ENCODE data around the gene GJC1.

The GJC1 gene

DNA sequence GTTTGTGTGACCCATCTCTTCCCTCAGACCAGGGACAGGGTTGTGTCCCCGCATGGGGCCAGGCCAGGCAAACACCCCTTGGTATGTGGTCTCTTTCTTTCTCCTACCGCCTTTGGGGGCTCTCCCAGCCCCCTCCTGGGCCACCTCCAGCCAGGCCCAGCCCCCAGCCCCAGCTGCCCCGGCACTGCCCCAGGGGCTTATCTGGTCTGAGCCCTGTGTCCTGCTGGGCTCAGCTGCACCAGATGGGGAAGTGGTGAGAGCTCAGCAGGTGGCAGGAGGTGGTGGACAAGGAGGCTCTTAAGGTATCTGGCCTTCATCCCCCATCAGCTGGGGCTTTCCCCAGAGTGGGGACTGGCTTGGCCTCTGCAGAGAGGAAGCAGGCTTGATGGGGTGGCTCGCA lies 62.6 kb downstream of the GJC1 start:
- H2BK5ac ChIP-seq (ENCODE audit: low read depth, low read length, poor library complexity, severe bottlenecking) = no peak overlapping the region
- H3K14ac ChIP-seq (ENCODE audit: low read length in 2 of 2) = no peak overlapping the region
- no peak overlapping the region for H3K23ac ChIP-seq (ENCODE audit: low read length in 2 of 2)
- H3K4me3 ChIP-seq (ENCODE audit: insufficient read depth in 1 of 2, low read depth in 1 of 2, low read length in 2 of 2) = no peak overlapping the region
- no peak overlapping the region for H3K18ac ChIP-seq (ENCODE audit: low read depth in 1 of 2, low read length in 2 of 2)
- peaks cover 0 to 45% of the 10 kb centered on the region in 2 experiments for H3K27me3 ChIP-seq (ENCODE audit: control insufficient read depth in 1 of 2, insufficient read depth in 1 of 2, low read length in 2 of 2)
- H3K4me1 ChIP-seq (ENCODE audit: control insufficient read depth, insufficient read depth, low read depth, low read length) = peaks cover 32% of the 10 kb centered on the region
- no peak overlapping the region for H2AK5ac ChIP-seq (ENCODE audit: low read length, severe bottlenecking)
- no peak overlapping the region for H2BK15ac ChIP-seq (ENCODE audit: low read depth, poor library complexity, severe bottlenecking)
- H2AFZ ChIP-seq (ENCODE audit: low read depth, low read length) = no peak overlapping the region
- no peak overlapping the region for H4K91ac ChIP-seq (ENCODE audit: low read length)
- no peak overlapping the region for H2BK120ac ChIP-seq (ENCODE audit: low read depth, low read length)
- H3K27ac ChIP-seq (ENCODE audit: low read length, poor library complexity, severe bottlenecking) = no peak overlapping the region
- WGBS = 45% methylated on average over 3 of the region's 4 CpGs
- peaks cover 0 to 2% of the 10 kb centered on the region in 2 experiments for H3K36me3 ChIP-seq (ENCODE audit: control insufficient read depth in 1 of 2, insufficient read depth in 2 of 2, low read depth in 1 of 2, low read length in 2 of 2)
- no peak overlapping the region for H3K4me2 ChIP-seq (ENCODE audit: low read length, poor library complexity, severe bottlenecking)
- no peak overlapping the region for H3K9ac ChIP-seq (ENCODE audit: low read length)
- no peak overlapping the region for H3K4ac ChIP-seq (ENCODE audit: low read depth in 1 of 2, low read length in 2 of 2)
- no peaks in the 10 kb centered on the region for H3K79me1 ChIP-seq (replicated peaks; ENCODE audit: low read length, poor library complexity, severe bottlenecking)
- H2BK12ac ChIP-seq (ENCODE audit: low read length in 2 of 2) = no peak overlapping the region
- no peaks in the 10 kb centered on the region for H3K9me3 ChIP-seq (ENCODE audit: control insufficient read depth, low read length)
- H4K8ac ChIP-seq (ENCODE audit: low read length) = no peak overlapping the region
- no peak for DNase-seq

DNA sequence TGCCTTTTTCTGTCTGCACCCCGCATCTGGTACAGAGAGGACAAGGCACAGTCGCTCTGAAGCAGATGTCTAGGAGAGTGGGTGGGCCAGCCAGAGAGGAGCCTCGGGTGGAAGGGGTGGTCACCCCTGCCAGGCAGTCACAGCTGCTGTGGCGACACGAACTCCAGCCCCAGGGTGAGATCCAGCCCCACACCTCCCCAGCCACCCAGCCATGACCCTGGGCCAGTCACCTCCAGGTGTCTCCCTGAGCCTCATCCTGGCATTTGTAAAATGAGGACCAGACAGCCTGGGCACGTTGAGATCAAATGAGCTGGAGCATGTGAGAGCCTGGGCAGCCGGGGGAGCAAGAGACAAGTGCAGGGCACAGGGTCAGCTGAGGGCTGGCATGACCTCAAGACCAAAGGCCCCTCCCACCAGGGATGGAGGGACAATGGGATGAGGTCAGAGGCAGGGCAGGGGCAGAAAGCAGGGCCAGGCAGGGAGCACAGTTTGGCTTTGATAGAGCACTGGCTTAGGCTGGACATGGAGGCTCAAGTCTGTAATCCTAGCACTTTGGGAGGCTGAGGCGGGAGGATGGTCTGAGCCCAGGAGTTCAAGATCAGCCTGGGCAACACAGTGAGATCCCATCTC lies 63.6 kb downstream of the GJC1 start:
- H3K27me3 ChIP-seq (ENCODE audit: control insufficient read depth in 1 of 2, insufficient read depth in 1 of 2, low read length in 2 of 2) = peaks cover under 1 to 52% of the 10 kb centered on the region in 2 experiments
- H2AFZ ChIP-seq (ENCODE audit: low read depth, low read length) = no peak overlapping the region
- peak overlapping the region in 1 of 2 experiments; percentile 46 for H3K23ac ChIP-seq (ENCODE audit: low read length in 2 of 2)
- no peak overlapping the region for H3K27ac ChIP-seq (ENCODE audit: low read length, poor library complexity, severe bottlenecking)
- H3K4me1 ChIP-seq (ENCODE audit: control insufficient read depth, insufficient read depth, low read depth, low read length) = peaks cover 32% of the 10 kb centered on the region
- H2BK15ac ChIP-seq (ENCODE audit: low read depth, poor library complexity, severe bottlenecking) = no peak overlapping the region
- WGBS = 65% methylated on average over 7 of the region's 8 CpGs
- H3K36me3 ChIP-seq (ENCODE audit: control insufficient read depth in 1 of 2, insufficient read depth in 2 of 2, low read depth in 1 of 2, low read length in 2 of 2) = peaks cover 0 to 2% of the 10 kb centered on the region in 2 experiments
- no peak for DNase-seq
- no peak overlapping the region for H2BK5ac ChIP-seq (ENCODE audit: low read depth, low read length, poor library complexity, severe bottlenecking)
- H3K4me2 ChIP-seq (ENCODE audit: low read length, poor library complexity, severe bottlenecking) = no peak overlapping the region
- H3K9ac ChIP-seq (ENCODE audit: low read length) = no peak overlapping the region
- H3K79me1 ChIP-seq (replicated peaks; ENCODE audit: low read length, poor library complexity, severe bottlenecking) = no peaks in the 10 kb centered on the region
- peak overlapping the region; percentile 18 for H4K91ac ChIP-seq (ENCODE audit: low read length)
- H3K18ac ChIP-seq (ENCODE audit: low read depth in 1 of 2, low read length in 2 of 2) = no peak overlapping the region
- no peaks in the 10 kb centered on the region for H3K9me3 ChIP-seq (ENCODE audit: control insufficient read depth, low read length)
- H3K4me3 ChIP-seq (ENCODE audit: insufficient read depth in 1 of 2, low read depth in 1 of 2, low read length in 2 of 2) = no peak overlapping the region
- H2BK12ac ChIP-seq (ENCODE audit: low read length in 2 of 2) = no peak overlapping the region
- H2AK5ac ChIP-seq (ENCODE audit: low read length, severe bottlenecking) = no peak overlapping the region
- H3K4ac ChIP-seq (ENCODE audit: low read depth in 1 of 2, low read length in 2 of 2) = no peak overlapping the region
- no peak overlapping the region for H3K14ac ChIP-seq (ENCODE audit: low read length in 2 of 2)
- no peak overlapping the region for H4K8ac ChIP-seq (ENCODE audit: low read length)
- H2BK120ac ChIP-seq (ENCODE audit: low read depth, low read length) = no peak overlapping the region

DNA sequence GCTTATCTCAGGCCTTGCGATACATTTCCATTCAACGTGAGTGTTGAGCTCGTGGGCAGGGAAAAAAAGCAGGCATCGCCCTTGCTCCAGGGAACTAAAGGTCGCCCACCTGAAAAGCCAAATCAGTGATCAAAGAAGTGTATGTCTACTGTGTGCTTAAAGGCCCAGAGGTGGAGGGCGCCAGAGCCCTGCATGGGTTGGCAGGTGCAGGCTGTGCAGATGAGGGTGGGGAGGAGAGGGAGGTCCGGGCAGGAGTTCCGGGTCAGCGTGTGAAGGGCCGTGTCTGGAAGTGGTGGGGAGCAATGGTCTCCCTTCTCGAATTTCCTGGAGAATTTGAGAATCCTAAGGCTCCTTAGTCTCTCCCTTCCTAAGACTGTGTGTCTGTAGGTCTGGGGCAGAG lies 64.1 kb downstream of the GJC1 start:
- Histone ChIP-seq H3K27ac (ENCODE audit: low read length, poor library complexity, severe bottlenecking) (no peak overlapping the region), H2BK15ac (ENCODE audit: low read depth, poor library complexity, severe bottlenecking) (no peak overlapping the region)

DNA sequence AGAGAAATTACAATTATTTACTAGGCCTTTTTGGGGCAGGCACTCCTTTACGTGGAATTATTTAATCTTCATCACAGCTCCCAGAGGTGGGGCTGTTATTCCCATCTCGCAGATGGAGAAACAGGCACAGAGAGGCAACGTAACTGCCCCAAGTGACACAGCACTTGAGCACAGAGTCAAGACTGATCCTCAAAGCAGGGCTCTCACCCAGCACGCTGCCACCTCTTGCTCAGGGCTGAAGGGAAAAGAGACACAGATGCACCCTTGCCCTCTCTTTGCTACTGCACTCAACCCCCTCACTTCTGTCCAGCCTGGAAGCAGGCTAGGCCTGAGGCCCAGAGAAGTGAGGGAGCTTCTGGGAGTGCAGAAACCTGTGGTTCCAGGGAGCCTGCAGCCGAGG lies 66.9 kb downstream of the GJC1 start:
- Histone ChIP-seq H3K4me3 (ENCODE audit: insufficient read depth in 1 of 2, low read depth in 1 of 2, low read length in 2 of 2) (no peak overlapping the region), H4K8ac (ENCODE audit: low read length) (no peak overlapping the region), H3K14ac (ENCODE audit: low read length in 2 of 2) (peak overlapping the region in 1 of 2 experiments; percentile 53), H3K4me1 (ENCODE audit: control insufficient read depth, insufficient read depth, low read depth, low read length) (peaks cover 24% of the 10 kb centered on the region), H4K91ac (ENCODE audit: low read length) (no peak overlapping the region), H2BK15ac (ENCODE audit: low read depth, poor library complexity, severe bottlenecking) (no peak overlapping the region), H3K9ac (ENCODE audit: low read length) (no peak overlapping the region), H3K27ac (ENCODE audit: low read length, poor library complexity, severe bottlenecking) (no peak overlapping the region), H2AFZ (ENCODE audit: low read depth, low read length) (no peak overlapping the region), H2BK12ac (ENCODE audit: low read length in 2 of 2) (no peak overlapping the region), H3K27me3 (ENCODE audit: control insufficient read depth in 1 of 2, insufficient read depth in 1 of 2, low read length in 2 of 2) (peaks cover 25 to 64% of the 10 kb centered on the region in 2 experiments), H3K79me1 (replicated peaks; ENCODE audit: low read length, poor library complexity, severe bottlenecking) (no peaks in the 10 kb centered on the region), H2BK120ac (ENCODE audit: low read depth, low read length) (no peak overlapping the region), H3K36me3 (ENCODE audit: control insufficient read depth in 1 of 2, insufficient read depth in 2 of 2, low read depth in 1 of 2, low read length in 2 of 2) (no peaks in the 10 kb centered on the region), H2BK5ac (ENCODE audit: low read depth, low read length, poor library complexity, severe bottlenecking) (no peak overlapping the region), H3K4me2 (ENCODE audit: low read length, poor library complexity, severe bottlenecking) (no peak overlapping the region), H3K18ac (ENCODE audit: low read depth in 1 of 2, low read length in 2 of 2) (no peak overlapping the region), H2AK5ac (ENCODE audit: low read length, severe bottlenecking) (no peak overlapping the region), H3K4ac (ENCODE audit: low read depth in 1 of 2, low read length in 2 of 2) (no peak overlapping the region), H3K23ac (ENCODE audit: low read length in 2 of 2) (no peak overlapping the region), H3K9me3 (ENCODE audit: control insufficient read depth, low read length) (no peaks in the 10 kb centered on the region)
- no peak for DNase-seq
- 82% methylated on average over 5 of the region's 5 CpGs for WGBS

More for the DNA sequence above, 64.1 kb downstream of the GJC1 start:
- Histone ChIP-seq H3K27me3 (ENCODE audit: control insufficient read depth in 1 of 2, insufficient read depth in 1 of 2, low read length in 2 of 2) (peaks cover 6 to 57% of the 10 kb centered on the region in 2 experiments), H3K4me3 (ENCODE audit: insufficient read depth in 1 of 2, low read depth in 1 of 2, low read length in 2 of 2) (no peak overlapping the region), H3K36me3 (ENCODE audit: control insufficient read depth in 1 of 2, insufficient read depth in 2 of 2, low read depth in 1 of 2, low read length in 2 of 2) (peaks cover 0 to 2% of the 10 kb centered on the region in 2 experiments), H2AK5ac (ENCODE audit: low read length, severe bottlenecking) (no peak overlapping the region), H2BK120ac (ENCODE audit: low read depth, low read length) (no peak overlapping the region), H3K9me3 (ENCODE audit: control insufficient read depth, low read length) (no peaks in the 10 kb centered on the region), H3K23ac (ENCODE audit: low read length in 2 of 2) (no peak overlapping the region), H3K4me1 (ENCODE audit: control insufficient read depth, insufficient read depth, low read depth, low read length) (peaks cover 32% of the 10 kb centered on the region), H2BK5ac (ENCODE audit: low read depth, low read length, poor library complexity, severe bottlenecking) (no peak overlapping the region), H3K18ac (ENCODE audit: low read depth in 1 of 2, low read length in 2 of 2) (no peak overlapping the region), H3K4me2 (ENCODE audit: low read length, poor library complexity, severe bottlenecking) (no peak overlapping the region), H3K4ac (ENCODE audit: low read depth in 1 of 2, low read length in 2 of 2) (no peak overlapping the region), H4K8ac (ENCODE audit: low read length) (no peak overlapping the region), H3K79me1 (replicated peaks; ENCODE audit: low read length, poor library complexity, severe bottlenecking) (no peaks in the 10 kb centered on the region), H2BK12ac (ENCODE audit: low read length in 2 of 2) (no peak overlapping the region), H3K9ac (ENCODE audit: low read length) (no peak overlapping the region), H2AFZ (ENCODE audit: low read depth, low read length) (no peak overlapping the region), H3K14ac (ENCODE audit: low read length in 2 of 2) (no peak overlapping the region), H4K91ac (ENCODE audit: low read length) (no peak overlapping the region)
- DNase-seq = no peak
- 64% methylated on average over 10 of the region's 11 CpGs for WGBS
